GM12878 (cell line): ENCODE results near the gene OR4K2. TPM values are rescaled to one million over a fixed set of nuclear protein-coding genes. Genes with fewer than 3 reads are reported as not detected.

Experiments used
- ATAC-seq: fragments of 200-7000 bp; cut with Tn5 transposase; 3 replicates; pipeline ENCODE4 v1.9.1; 2020; ENCODE audit warnings: mild to moderate bottlenecking, moderate library complexity
- BruUV-seq: library from RNA; stranded (reverse); fragments of 400-500 nt; replicated peaks from 2 replicates; lab custom pipeline; 2021; lab: Mats Ljungman, UMichigan
- CTCF ChIA-PET: fragments of 300-600 bp; sonication (Branson Sonifier 250); formaldehyde crosslinking; extraction: SDS; loops from one replicate; lab custom pipeline; 2021; ENCODE audit warnings: inconsistent platforms; lab: Yijun Ruan, JAX
- POLR2A ChIA-PET: fragments of 350-600 bp; formaldehyde crosslinking; extraction: SDS; loops from one replicate; lab custom pipeline; 2021; ENCODE audit warnings: inconsistent platforms; lab: Charles Lee
- RAD21 ChIA-PET: fragments of 300-600 bp; sonication (Branson Sonifier 250); formaldehyde crosslinking; loops from one replicate; lab custom pipeline; 2023; ENCODE audit warnings: antibody characterized with exemption; ENCODE audit not compliant: unreplicated experiment; lab: Charles Lee
- SMC1A ChIA-PET: fragments of 300-600 bp; sonication (Branson Sonifier 250); formaldehyde crosslinking; loops from one replicate; lab custom pipeline; 2023; ENCODE audit not compliant: unreplicated experiment, uncharacterized antibody; lab: Charles Lee
- DNase-seq: peaks from one replicate; pipeline ENCODE4 v3.0.0-alpha.2; 2011; ENCODE audit warnings: low read depth, low spot score
- FAIRE-seq: peaks from 3 replicates; lab custom pipeline; 2011; peaks lifted over from hg19 to GRCh38; lab: Jason Lieb, UNC
- H2AFZ ChIP-seq: 2 replicates; pipeline ENCODE4 v1.6.0; 2011; ENCODE audit warnings: low read depth, low read length, control low read depth; ENCODE audit not compliant: control insufficient read depth
- H3K27ac ChIP-seq: 2 replicates; pipeline ENCODE4 v1.5.1; 2011; ENCODE audit warnings: control low read depth; ENCODE audit not compliant: control insufficient read depth, insufficient read depth
- H3K27me3 ChIP-seq, 2 experiments: replicated peaks in 1 of 2; 2 replicates each; pipeline versions ENCODE4 v1.6.0 to v1.6.1; 2011; ENCODE audit warnings: low read length in 1 of 2; ENCODE audit not compliant: control insufficient read depth in 2 of 2, insufficient read depth in 2 of 2
- H3K36me3 ChIP-seq, 2 experiments: 2 replicates each; pipeline ENCODE4 v1.5.1; 2011; ENCODE audit warnings: low read length in 1 of 2; ENCODE audit not compliant: control insufficient read depth in 2 of 2, insufficient read depth in 2 of 2
- H3K4me1 ChIP-seq: 2 replicates; pipeline ENCODE4 v1.6.1; 2011; ENCODE audit warnings: mild to moderate bottlenecking, low read length, moderate library complexity, mixed read lengths; ENCODE audit not compliant: control insufficient read depth, insufficient read depth
- H3K4me2 ChIP-seq: 2 replicates; pipeline ENCODE4 v1.6.0; 2011; ENCODE audit warnings: control low read depth; ENCODE audit not compliant: control insufficient read depth, insufficient read depth
- H3K4me3 ChIP-seq: fragments of 200-600 bp; sonication (generic); 2 replicates; pipeline ENCODE4 v1.5.1; 2016
- H3K79me2 ChIP-seq: 2 replicates; pipeline ENCODE4 v1.6.0; 2011; ENCODE audit warnings: low read length; ENCODE audit not compliant: control insufficient read depth, insufficient read depth
- H3K9ac ChIP-seq: 2 replicates; pipeline ENCODE4 v1.8.0; 2011; ENCODE audit warnings: low read length, control low read depth, mixed read lengths; ENCODE audit not compliant: control insufficient read depth, insufficient read depth
- H3K9me3 ChIP-seq: replicated peaks from 3 replicates; pipeline ENCODE4 v1.5.1; 2011; ENCODE audit warnings: mild to moderate bottlenecking, low read length; ENCODE audit not compliant: control insufficient read depth, insufficient read depth
- H4K20me1 ChIP-seq: 2 replicates; pipeline ENCODE4 v1.6.0; 2011; ENCODE audit not compliant: control insufficient read depth, insufficient read depth
- ASH2L ChIP-seq: fragments of 300-600, 200-600 bp; sonication (generic); IDR thresholded peaks from 2 replicates; pipeline ENCODE4 v1.6.1; 2017; ENCODE audit warnings: low read depth, mild to moderate bottlenecking, borderline replicate concordance
- BACH1 ChIP-seq: fragments of 450-650 bp; IDR thresholded peaks from 2 replicates; pipeline ENCODE4 v1.6.1; 2017; ENCODE audit warnings: mild to moderate bottlenecking, borderline replicate concordance
- CHD2 ChIP-seq: IDR thresholded peaks from 2 replicates; pipeline ENCODE4 v1.6.1; 2011; ENCODE audit warnings: low read depth, low read length, improper control_type of control experiment, borderline replicate concordance
- CTCF ChIP-seq, 3 experiments: IDR thresholded peaks in 2 of 3; conservative IDR thresholded peaks in 1 of 3; 2 replicates each; pipeline ENCODE4 v1.5.1; 2011; ENCODE audit warnings: low read depth in 3 of 3, low read length in 3 of 3, mild to moderate bottlenecking in 3 of 3, control low read depth in 2 of 3, moderate library complexity in 2 of 3, inconsistent platforms in 1 of 3, mixed read lengths in 1 of 3; ENCODE audit not compliant: control insufficient read depth in 2 of 3, insufficient read depth in 1 of 3; ENCODE audit errors: extremely low read depth in 1 of 3
- DPF2 ChIP-seq: fragments of 450-650 bp; IDR thresholded peaks from 2 replicates; pipeline ENCODE4 v1.6.1; 2017; ENCODE audit warnings: mild to moderate bottlenecking
- IKZF2 ChIP-seq, 2 experiments: fragments of 450-650 bp; IDR thresholded peaks; 2 replicates each; pipeline ENCODE4 v1.6.1; 2017; ENCODE audit warnings: mild to moderate bottlenecking in 2 of 2, moderate library complexity in 2 of 2
- MXI1 ChIP-seq: fragments of 150-350 bp; IDR thresholded peaks from 2 replicates; pipeline ENCODE4 v1.6.1; 2011; ENCODE audit warnings: low read depth, mild to moderate bottlenecking, inconsistent platforms, low read length, improper control_type of control experiment
- NFYA ChIP-seq: IDR thresholded peaks from 2 replicates; pipeline ENCODE4 v1.6.1; 2011; ENCODE audit warnings: low read depth, mild to moderate bottlenecking, low read length, improper control_type of control experiment, borderline replicate concordance
- PAX8 ChIP-seq: fragments of 450-650 bp; IDR thresholded peaks from 2 replicates; pipeline ENCODE4 v1.6.1; 2017; ENCODE audit warnings: mild to moderate bottlenecking, moderate library complexity
- RAD51 ChIP-seq: fragments of 450-650 bp; IDR thresholded peaks from 2 replicates; pipeline ENCODE4 v1.6.1; 2016; ENCODE audit warnings: moderate library complexity, mild to moderate bottlenecking, inconsistent platforms
- SKIL ChIP-seq: fragments of 450-650 bp; IDR thresholded peaks from 2 replicates; pipeline ENCODE4 v1.6.1; 2017; ENCODE audit warnings: mild to moderate bottlenecking, low read depth, inconsistent platforms; ENCODE audit not compliant: poor library complexity, severe bottlenecking
- SP1 ChIP-seq: IDR thresholded peaks from one replicate; pipeline ENCODE4 v1.6.1; 2011; ENCODE audit warnings: low read depth, low read length
- SPI1 ChIP-seq: IDR thresholded peaks from 2 replicates; pipeline ENCODE4 v1.6.1; 2011; ENCODE audit warnings: low read depth, mild to moderate bottlenecking, low read length, moderate library complexity, borderline replicate concordance; ENCODE audit not compliant: insufficient read depth
- SREBF1 ChIP-seq: IDR thresholded peaks from 2 replicates; pipeline ENCODE4 v1.6.1; 2012; ENCODE audit warnings: mild to moderate bottlenecking, low read length
- TBL1XR1 ChIP-seq: IDR thresholded peaks from 2 replicates; pipeline ENCODE4 v1.6.1; 2012; ENCODE audit warnings: low read depth, low read length, improper control_type of control experiment
- YBX1 ChIP-seq: fragments of 450-650 bp; IDR thresholded peaks from 2 replicates; pipeline ENCODE4 v1.6.1; 2016; ENCODE audit warnings: antibody characterized with exemption
- WGBS: methylation state at CpG from one replicate; pipeline ENCODE4 v1.1.6; 2016; ENCODE audit warnings: low lambda C conversion rate; ENCODE audit not compliant: insufficient replicate concordance, insufficient coverage; ENCODE audit errors: missing lambda C conversion rate; 5-methylcytosine and 5-hydroxymethylcytosine counted together
- in situ Hi-C: fragments of 300-500 bp; cut with MboI; formaldehyde crosslinking; loops from 9 replicates; pipeline ENCODE4 v1.14.3; 2018; ENCODE audit warnings: mixed read lengths
- intact Hi-C: fragments of 100-400 bp; cut with micrococcal nuclease; formaldehyde crosslinking; loops from one replicate; pipeline ENCODE4 v1.14.2; 2022; ENCODE audit not compliant: unreplicated experiment
- polyA plus RNA-seq, 11 experiments: library from polyadenylated mRNA; depleted of rRNA in 4 of 11; unstranded in 6 of 11; stranded (reverse) in 5 of 11; fragments of >200 nt; fragmentation: Nextera tagmentation in 4 of 11; fragmentation: Illumina TruSeq in 1 of 11; extraction: Ambion mirVana in 4 of 11; extraction: Trizol in 1 of 11; gene quantifications; 1 replicate in 1 of 11; 2 replicates in 10 of 11; pipeline versions ENCODE4 v1.2.1 to v1.2.3, GENCODE V29; 2011 to 2016; ENCODE audit warnings: inconsistent platforms in 2 of 11, missing spikeins in 2 of 11, low read depth in 1 of 11
- total RNA-seq, 4 experiments: library from RNA; depleted of rRNA in 3 of 4; stranded (reverse); fragments of >200 nt in 3 of 4; fragmentation: Illumina TruSeq in 1 of 4; extraction: Trizol in 1 of 4; gene quantifications; 2 replicates each; pipeline versions ENCODE4 v1.2.1 to v1.2.3, GENCODE V29; 2013 to 2021

Gene OR4K2
- total and polyA plus RNA-seq, 10 of the 15 experiments (the other 5 are each of a cell fraction or from before 2014, with no cell fraction given): not detected

GRCh38 chr14:19917243-19917642 lies 42.3 kb downstream of the OR4K2 start:
- CTCF ChIA-PET: no interaction called here
- in situ Hi-C loops: no loop called here
- no peaks in the 10 kb centered on the region for H3K4me1 ChIP-seq
- SMC1A ChIA-PET: no interaction called here
- ATAC-seq (no peak), FAIRE-seq (no peak), DNase-seq (no peak)
- H3K79me2 ChIP-seq: no peaks in the 10 kb centered on the region
- no peaks in the 10 kb centered on the region for H4K20me1 ChIP-seq
- H2AFZ ChIP-seq: no peak overlapping the region
- intact Hi-C loops: no loop called here
- TF ChIP-seq PAX8: no peak
- no peak for TF ChIP-seq TBL1XR1
- TF ChIP-seq CTCF (IDR thresholded peaks at IDR 0.05 in 2 of 3, conservative IDR thresholded peaks at IDR 0.05 in 1 of 3; ENCODE audit: control insufficient read depth in 2 of 3, extremely low read depth in 1 of 3, insufficient read depth in 1 of 3, low read depth in 3 of 3, low read length in 3 of 3): no peak
- no peak for TF ChIP-seq YBX1
- TF ChIP-seq RAD51: no peak
- H3K27ac ChIP-seq: no peak overlapping the region
- WGBS: 30% methylated on average over 3 of the region's 3 CpGs
- H3K4me3 ChIP-seq: no peak overlapping the region
- no peaks in the 10 kb centered on the region for H3K27me3 ChIP-seq
- no peaks in the 10 kb centered on the region for H3K36me3 ChIP-seq
- no peaks in the 10 kb centered on the region for H3K9me3 ChIP-seq
- RAD21 ChIA-PET: no interaction called here
- no peak overlapping the region for H3K4me2 ChIP-seq
- no TSS peak for BruUV-seq
- POLR2A ChIA-PET: no interaction called here
- H3K9ac ChIP-seq: no peak overlapping the region

- no peak overlapping the region for H3K4me3 ChIP-seq
- POLR2A ChIA-PET: no interaction called here
- H2AFZ ChIP-seq: no peak overlapping the region
- H3K36me3 ChIP-seq: no peaks in the 10 kb centered on the region
- 17% methylated on average over 1 of the region's 1 CpG for whole genome bisulfite sequencing
- no peaks in the 10 kb centered on the region for H3K4me1 ChIP-seq
- no TSS peak for BruUV-seq
- H3K79me2 ChIP-seq: no peaks in the 10 kb centered on the region
- no peak overlapping the region for H3K27ac ChIP-seq
- no peaks in the 10 kb centered on the region for H3K9me3 ChIP-seq
- CTCF ChIA-PET: no interaction called here
- SMC1A ChIA-PET: no interaction called here
- no peaks in the 10 kb centered on the region for H4K20me1 ChIP-seq
- no peak overlapping the region for H3K4me2 ChIP-seq
- no peak overlapping the region for H3K9ac ChIP-seq
- no peak for ATAC-seq
- intact Hi-C loops: no loop called here
- no peak for DNase-seq
- in situ Hi-C loops: no loop called here
- RAD21 ChIA-PET: no interaction called here
- H3K27me3 ChIP-seq: no peaks in the 10 kb centered on the region
- no peak for FAIRE-seq
- no peak for TF ChIP-seq SP1
- TF ChIP-seq SPI1: no peak
- no peak for TF ChIP-seq BACH1
- no peak for TF ChIP-seq SREBF1
- TF ChIP-seq ASH2L: no peak
- no peak for TF ChIP-seq MXI1
- no peak for TF ChIP-seq IKZF2 (IDR thresholded peaks at IDR 0.05)
- TF ChIP-seq NFYA: no peak
- TF ChIP-seq CHD2: no peak
- no peak for TF ChIP-seq SKIL
- no peak for TF ChIP-seq DPF2
These were observed 43.1 kb downstream of the OR4K2 start for GRCh38 chr14:19917955-19918518.
